COLO668 (cell line): ENCODE measurements around the gene DEGS1.
"Not testable (repeated sequence)": the region's sequence is repeated elsewhere in the genome, so short reads cannot be mapped to it uniquely, and the experiment has no call there.

Source experiments
- DNase-seq: peaks from one replicate; lab custom pipeline; 2025; ENCODE audit not compliant: unreplicated experiment; lab: John Stamatoyannopoulos, UW

Gene DEGS1

DNA sequence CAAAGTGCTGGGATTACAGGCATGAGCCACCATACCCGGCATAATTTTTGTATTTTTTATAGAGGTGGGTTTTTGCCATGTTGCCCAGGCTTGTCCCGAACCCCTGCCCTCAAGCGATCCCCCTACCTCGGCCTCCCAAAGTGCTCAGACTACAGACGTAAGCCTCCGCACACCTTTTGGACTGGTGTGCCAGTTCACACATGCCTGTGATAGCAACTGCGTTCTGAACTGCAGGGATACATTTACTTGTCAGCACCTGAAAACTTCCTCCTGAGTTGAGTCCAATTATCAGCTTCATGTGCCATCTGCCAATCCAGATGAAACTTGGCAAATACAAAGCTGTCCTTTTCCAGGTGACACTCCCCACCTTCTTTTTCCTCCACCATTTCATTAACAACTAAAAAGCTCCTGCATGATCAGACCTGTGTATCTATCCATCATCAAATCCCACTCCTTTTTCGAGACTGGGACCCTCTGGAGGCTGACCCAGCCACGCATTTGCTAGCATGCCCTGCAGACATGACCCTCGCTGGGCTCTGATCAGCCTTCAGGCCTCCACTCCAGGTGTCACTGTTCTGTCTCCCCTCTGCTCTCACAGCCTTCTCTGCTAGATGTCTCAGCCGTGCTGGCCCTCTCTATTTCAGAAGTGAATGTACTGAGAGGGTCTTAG is 2.1 kb upstream of the DEGS1 start:
- no peak for DNase-seq

DNA sequence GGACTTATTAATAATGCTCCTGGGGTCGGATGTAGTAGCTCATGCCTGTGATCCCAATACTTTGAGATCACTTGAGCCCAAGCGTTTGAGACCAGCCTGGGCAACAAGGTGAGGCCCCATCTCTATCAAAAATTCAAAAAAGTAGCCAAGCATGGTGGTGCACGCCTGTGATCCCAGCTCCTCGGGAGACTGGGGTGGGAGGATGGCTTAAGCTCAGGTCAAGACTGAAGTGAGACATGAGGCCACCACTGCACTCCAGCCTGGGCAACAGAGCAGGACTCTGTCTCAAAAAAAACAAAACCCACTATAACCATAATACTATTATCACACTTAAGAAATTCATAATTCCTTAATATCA is 1.6 kb upstream of the DEGS1 start:
- no peak for DNase-seq

DNA sequence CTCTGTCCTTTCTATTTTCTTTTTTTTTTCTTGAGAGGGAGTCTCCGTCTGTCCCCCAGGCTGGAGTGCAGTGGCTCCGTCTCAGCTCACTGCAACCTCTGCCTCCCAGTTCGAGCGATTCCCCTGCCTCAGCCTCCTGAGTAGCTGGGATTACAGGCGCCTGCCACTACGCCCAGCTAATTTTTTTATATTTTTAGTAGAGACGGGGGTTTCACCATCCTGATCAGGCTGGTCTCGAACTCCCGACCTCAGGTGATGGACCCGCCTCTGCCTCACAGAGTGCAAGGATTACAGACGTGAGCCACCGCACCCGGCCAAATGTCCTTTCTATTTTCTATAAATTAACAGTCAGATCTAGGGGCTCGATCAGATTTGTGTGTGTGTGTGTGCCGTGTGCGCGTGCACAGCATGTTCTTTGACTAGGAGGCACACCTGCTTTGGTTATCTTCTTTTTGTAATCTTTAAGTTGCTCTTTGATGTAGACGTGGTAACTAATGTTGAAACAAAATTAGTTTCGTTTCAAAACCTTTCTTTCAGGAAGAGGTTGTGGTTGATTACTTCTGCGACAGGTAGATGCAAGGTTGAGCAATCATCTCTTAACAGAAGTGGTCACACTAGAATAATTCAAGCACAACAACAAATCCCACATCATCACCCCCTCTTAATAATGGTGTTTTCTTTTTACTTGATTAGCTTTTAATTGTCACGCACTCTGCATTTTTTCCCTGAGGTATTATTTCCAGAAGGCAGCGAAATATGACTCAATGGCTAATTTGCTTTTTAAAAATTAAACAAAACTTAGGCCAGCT is 779 bp upstream of the DEGS1 start:
- DNase-seq = no peak

DNA sequence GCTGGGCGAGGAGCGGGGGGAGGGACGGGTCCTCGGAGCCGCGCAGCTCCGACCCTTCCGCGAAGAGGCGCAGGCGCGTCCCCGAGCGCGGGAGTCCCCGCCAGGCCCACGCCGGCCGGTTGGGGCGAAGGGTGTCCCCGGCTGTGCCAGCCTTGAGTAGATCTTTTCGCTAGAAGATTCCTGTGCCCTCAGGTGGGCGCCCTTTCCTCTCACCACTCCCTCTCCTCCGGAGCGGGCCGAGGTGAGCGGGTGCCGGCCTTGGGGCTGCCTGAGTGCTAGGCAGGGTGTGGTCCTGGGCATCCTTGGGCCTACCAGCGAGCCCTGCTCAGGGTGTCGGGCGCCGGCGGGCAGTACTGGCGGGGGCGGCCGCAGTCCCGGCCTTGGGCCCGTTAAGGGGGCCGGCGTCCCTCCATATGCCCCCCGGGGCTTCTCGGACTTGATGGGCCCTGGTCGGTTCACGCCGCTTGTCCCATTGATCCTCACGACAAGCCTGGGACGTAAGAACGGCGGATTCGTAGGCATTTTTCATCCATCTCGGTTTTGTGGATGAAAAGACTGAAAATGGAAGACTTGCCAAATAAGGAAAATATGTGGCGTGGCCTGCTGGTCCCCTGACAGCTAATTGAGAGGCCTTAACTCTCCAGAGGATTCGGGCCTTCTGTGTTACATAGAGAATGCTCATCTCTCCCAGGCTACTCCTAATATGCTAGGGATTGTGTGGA is 712 bp downstream of the DEGS1 start:
- DNase-seq = peak; percentile 85

DNA sequence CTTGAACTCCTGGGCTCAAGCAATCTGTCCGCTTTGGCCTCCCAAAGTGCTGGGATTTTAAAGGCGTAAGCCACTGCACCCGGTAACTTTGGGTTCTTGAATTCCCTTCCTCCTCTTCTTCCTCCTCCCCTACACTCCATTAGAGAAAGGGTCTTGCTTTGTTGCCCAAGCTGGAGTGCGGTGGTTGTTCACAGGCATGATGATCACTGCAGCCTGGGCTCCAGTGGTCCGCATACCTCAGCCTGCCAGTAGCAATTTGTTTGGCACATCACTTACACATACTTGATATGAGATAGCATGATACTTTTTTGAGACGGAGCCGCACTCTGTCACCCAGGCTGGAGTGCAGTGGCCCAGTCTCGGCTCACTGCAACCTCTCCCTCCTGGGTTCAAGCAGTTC is 2.2 kb downstream of the DEGS1 start:
- DNase-seq = no peak

DNA sequence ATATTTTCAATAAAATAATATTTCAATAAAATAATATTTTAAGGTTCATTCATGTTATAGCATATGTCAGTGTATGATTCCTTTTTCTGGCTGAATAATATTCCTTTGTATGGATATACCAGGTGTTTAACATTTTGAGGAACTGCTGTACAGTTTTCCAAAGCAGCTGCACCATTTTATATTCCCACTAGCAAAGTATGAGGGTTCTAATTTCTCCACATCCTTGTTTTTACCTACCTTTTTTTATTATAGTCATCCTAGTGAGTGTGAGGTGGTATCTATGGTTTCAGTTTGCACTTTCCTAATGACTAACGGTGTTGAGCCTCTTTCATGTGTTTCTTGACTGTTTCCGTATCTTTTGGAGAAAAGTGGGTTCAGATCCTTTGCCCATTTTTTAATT is 5.2 kb downstream of the DEGS1 start:
- no peak for DNase-seq

DNA sequence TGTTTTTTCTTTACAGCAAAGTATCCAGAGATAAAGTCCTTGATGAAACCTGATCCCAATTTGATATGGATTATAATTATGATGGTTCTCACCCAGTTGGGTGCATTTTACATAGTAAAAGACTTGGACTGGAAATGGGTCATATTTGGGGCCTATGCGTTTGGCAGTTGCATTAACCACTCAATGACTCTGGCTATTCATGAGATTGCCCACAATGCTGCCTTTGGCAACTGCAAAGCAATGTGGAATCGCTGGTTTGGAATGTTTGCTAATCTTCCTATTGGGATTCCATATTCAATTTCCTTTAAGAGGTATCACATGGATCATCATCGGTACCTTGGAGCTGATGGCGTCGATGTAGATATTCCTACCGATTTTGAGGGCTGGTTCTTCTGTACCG is 6.5 kb downstream of the DEGS1 start:
- DNase-seq = no peak

DNA sequence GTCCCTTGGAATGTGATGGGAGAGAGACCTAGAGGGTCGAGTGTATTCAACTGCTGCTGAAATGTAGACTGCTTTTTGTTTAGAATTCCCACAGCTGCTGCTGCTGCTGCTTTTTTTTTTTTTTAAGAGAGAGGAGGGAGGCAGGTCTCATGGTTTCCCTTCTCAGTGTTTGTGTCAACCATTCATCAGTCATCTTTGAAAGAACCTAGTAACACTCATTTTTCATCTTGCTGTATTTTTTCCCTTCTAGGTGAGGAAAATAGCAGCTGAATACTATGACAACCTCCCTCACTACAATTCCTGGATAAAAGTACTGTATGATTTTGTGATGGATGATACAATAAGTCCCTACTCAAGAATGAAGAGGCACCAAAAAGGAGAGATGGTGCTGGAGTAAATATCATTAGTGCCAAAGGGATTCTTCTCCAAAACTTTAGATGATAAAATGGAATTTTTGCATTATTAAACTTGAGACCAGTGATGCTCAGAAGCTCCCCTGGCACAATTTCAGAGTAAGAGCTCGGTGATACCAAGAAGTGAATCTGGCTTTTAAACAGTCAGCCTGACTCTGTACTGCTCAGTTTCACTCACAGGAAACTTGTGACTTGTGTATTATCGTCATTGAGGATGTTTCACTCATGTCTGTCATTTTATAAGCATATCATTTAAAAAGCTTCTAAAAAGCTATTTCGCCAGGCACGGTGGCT is 9.2 kb downstream of the DEGS1 start:
- no peak for DNase-seq

DNA sequence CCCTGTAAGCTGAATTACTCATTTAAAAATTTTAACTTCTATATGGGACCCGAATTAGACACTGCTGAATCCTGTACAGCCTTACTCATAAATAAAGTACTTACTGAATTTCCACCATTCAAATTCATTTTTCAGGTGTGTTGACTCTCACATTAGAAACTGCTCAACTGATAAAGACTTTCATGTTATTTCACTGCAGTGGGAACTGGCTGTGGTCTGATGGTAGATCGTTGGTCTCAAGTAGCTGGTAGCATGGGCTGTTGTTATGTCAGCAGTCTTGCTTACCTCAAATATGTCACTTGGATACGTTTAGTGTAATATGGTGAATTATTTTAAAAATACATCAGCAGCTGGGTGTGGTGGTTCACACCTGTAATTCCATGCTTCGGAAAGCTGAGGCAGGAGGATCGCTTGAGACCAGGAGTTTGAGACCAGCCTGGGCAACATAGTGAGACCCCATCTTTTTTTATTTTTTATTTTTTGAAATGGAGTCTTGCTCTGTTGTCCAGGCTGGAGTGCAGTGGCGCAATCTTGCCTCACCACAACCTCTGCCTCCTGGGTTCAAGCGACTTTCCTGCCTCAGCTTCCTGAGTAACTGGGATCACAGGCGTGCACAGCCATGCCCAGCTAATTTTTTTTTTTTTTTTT is 10.4 kb downstream of the DEGS1 start:
- no peak for DNase-seq

DNA sequence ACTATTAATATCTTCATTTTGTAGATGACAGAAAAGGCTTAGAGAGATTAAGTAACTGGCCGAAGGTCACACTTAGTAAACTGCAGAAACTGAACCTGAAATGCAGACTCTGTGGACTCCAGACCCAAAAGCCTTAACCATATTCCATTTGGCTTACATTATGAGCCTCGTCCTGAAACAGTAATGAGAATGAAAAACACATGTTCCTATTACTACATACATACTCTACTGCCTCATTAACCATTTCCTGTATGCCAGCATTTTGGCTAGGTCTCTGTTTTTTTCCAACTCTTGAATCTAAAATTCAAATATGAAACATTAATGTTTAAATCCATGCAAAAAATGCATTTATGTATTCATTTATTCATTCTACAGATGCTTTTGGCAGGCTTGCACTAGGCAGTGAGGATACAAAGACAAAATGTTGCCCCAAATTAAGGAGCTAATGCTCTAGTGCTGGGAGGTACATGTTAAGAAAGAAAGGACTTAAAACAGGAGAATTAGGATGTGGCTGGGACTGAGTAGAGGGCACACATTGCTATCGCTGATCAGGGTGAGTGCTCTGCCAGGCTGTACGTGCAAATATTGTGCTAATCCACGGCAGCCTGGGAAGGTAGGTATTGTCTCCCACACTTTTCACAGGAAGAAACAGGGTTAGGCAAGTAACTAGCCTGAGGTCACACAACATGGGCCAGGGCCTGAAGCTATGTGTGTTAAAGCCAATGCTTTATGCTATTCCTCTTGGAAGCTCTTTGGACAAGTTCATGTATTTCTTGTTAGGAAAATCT is 14.0 kb downstream of the DEGS1 start:
- no peak for DNase-seq

DNA sequence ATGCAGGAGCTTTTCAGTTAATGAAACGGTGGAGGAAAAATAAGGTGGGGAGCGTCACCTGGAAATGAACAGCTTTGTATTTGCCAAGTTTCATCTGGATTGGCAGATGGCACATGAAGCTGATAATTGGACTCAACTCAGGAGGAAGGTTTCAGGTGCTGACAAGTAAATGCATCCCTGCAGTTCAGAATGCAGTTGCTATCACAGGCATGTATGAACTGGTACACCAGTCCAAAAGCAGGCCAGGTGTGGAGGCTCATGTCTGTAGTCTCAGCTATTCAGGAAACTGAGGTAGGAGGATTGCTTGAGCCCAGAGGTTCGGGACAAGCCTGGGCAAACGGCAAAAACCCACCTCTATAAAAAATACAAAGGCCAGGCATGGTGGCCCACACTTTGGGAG is 15.5 kb downstream of the DEGS1 start:
- no peak for DNase-seq

DNA sequence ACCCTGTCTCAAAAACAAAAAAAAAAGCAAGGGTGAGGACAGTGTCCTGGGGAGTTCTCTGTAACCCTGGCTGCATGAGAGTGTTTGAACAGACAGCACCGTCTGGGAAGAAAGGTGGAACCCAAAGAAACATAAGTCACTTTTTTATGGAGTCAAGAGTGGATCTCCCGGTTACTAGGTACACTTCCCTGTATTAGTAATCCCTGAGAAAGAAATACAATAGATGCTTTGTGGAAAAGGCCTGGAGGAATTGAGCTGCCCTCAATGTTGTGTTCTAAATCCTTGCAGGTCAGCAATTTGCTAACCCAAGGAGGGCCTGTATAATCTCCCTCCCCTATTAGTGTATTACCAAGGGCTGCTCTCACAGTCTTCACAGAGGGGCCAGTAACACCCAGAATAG is 16.6 kb downstream of the DEGS1 start:
- no peak for DNase-seq

DNA sequence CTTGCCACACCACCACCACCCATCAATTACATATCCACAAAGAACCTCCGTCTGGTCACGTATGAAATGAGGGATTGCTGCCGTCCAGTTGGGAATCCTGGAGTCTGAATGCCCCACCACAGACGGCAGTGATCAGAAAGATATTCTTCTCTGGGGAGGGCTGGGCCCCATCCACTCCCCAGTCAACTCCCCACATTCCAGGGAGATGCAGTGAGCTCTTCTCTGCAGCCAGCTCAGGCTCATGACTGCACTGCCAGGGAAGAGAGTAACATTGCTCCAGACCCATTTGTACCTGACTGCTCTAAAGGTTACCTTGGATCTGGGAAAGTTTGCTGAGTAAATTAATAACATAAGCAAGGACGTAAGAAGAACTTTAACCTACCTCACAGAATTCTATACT is 18.3 kb downstream of the DEGS1 start:
- DNase-seq = no peak

DNA sequence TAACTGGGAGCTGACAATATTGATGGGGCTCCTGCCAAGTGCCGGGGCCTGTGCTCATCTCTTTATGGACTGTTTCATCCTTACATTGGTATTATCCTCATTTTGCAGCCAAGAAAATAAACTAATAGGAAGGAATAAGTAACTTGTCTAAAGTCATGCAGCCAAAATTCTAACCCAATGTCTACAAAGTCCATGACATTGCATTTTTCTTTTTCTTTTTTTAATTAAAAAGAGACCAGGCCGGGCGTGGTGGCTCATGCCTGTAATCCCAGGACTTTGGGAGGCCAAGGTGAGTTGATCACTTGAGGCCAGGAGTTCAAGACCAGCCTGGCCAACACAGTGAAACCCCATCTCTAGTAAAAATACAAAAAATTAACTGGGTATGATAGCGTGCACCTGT is 18.8 kb downstream of the DEGS1 start:
- no peak for DNase-seq

DNA sequence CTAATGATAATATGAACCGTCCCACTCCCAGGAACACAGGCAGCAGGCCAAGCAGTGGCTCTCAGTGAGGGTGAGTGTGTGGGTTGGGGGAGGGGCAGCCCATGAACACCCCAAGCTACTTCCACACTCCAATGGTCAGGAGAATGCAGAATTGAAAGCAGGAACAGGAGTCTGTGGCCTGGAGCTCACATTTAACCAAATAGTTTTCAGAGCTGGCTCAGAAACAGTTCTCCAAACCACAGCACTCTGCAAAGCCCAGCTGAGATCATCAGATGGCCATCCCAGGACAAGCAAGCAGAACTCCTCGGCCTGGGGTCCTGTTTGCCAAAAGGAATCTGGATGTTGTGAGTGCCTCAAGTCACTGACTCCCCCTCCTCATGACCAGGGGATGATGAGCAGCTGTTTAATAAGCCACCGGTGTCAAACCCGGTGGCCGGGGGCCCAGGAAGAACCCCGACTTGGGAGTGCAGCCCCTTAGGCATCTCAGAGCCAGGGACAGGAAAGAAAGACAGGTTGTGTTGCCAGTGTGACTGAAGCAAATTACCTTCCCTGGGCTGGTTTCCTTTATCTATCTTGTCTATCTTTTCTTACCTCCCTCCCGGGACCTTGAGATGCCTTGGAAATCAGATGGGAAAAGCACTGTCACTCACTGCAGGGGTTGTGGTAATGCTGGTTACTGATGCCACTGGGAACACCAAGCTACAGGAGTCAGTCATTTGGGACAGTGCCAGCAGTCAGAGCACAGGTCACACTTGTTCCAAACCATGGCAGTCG is 20.4 kb downstream of the DEGS1 start:
- DNase-seq = no peak

DNA sequence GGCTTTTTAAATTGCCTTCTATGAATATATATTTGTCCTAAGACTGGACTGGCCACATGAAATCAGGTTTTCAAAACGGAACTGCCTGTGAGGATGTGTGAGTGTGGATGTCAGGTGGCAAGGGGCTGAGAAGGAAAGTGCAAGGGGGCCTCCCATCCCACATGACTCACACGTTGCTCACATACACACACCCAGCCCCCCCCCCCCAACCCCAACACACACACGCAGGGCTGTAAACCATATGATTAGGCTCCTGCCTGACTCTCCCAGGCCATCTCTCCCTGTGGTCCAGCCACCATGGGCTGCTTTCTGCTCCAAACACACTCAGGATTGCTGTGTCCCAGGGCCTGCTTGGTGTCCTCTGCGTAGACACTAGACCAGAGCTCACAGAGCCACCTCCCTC is 22.4 kb downstream of the DEGS1 start:
- no peak for DNase-seq

DNA sequence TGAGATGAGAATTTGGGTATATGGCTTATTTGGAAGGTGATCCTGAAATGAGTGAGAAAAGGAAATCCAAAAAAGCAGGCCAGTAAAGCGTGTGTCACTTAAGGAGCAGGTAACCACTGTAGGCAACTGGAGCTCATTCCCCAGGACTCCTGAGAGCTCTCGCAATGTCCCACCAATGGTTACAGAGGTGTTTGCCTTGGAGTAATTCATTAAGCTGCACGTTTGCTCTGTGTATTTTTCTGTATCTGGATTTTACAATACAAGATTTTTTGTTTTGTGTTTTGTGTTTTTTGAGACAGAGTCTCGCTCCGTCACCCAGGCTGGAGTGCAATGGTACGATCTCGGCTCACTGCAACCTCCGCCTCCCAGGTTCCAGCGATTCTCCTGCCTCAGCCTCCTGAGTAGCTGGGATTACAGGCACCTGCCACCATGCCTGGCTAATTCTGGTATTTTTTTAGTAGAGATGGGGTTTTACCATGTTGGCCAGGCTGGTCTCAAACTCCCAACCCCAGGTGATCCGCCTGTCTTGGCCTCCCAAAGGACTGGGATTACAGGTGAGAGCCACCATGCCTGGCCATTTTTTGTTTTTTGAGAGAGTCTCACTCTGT is 23.0 kb downstream of the DEGS1 start:
- not testable (repeated sequence) for DNase-seq

DNA sequence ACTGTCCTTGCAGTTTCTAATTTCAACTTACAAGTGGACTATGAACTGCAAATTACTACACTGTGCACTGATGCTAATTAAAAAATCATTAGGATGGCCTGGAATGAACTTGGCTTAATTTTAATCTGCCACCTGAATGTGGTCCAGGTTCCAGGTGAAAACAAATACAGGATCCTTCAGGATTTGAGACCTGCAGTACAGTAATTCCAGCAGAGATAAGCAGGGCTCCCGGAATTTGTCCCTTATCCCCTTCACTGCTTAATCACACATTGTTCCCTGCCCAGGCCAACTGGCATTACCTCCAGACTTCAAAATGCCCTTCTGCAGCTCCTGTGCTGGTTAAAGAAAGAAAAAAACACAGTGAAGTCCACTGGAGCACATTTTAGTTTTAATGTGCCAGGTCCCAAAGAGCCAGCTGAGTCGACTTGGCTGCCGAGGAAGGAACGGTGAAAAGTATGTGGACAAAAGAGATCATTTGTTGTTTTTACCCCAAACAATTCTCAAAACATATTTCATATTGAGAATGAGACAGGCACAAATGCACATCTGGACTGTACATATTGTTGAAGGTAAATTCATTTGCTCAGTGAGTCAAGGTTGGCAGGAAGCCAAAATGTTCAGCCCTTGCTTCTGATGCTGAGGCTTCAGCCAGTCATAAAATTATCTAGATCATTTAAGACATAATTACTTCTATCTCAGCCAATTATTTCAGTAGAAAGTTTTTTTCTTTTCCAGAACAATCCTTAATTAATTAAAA is 28.3 kb downstream of the DEGS1 start:
- DNase-seq = peak; percentile 84
